Measurements from ENCODE around the gene RIPOR1. TPM values are rescaled to one million over a fixed set of nuclear protein-coding genes. Genes with fewer than 3 reads are reported as not detected.

The RIPOR1 gene
- total and polyA plus RNA-seq, 2 experiments from 2014 or later, result 27.8 to 91.6 TPM

DNA sequence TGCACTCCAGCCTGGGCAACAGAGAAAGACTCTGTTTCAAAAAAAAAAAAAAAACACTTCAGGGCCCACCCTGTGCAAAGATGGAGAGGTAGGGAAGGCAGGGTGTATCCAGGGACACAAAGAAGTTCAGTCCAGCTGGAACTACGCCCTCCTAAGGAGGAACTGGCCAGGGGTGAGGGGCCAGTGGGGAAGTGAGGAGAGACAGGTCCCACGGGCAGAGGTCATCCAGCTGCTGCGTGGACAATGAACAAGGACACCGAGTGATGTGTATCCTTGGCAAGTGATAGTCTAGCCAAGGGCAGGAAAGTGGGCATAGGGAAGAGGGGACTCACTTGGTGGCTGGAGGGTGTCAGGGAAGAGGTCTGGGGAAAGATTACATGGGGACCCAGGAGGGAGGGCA is 9.4 kb upstream of the RIPOR1 start:
- H3K27me3 ChIP-seq (replicated peaks; ENCODE audit: insufficient read depth), result no peaks in the 10 kb centered on the region
- peaks cover 12% of the 10 kb centered on the region for H3K4me1 ChIP-seq (ENCODE audit: insufficient read depth)
- TF ChIP-seq EZH2 (IDR thresholded peaks at IDR 0.05; ENCODE audit: insufficient read depth, poor library complexity, severe bottlenecking) (no peak), EZH2phosphoT487 (IDR thresholded peaks at IDR 0.05; ENCODE audit: insufficient read depth, low read depth) (no peak)
- H2AFZ ChIP-seq, result no peak overlapping the region
- no peaks in the 10 kb centered on the region for H3K9me3 ChIP-seq (ENCODE audit: low read depth)
- H3K36me3 ChIP-seq (ENCODE audit: low read depth), result no peaks in the 10 kb centered on the region
- in situ Hi-C loops (cut with MboI), result no loop called here
- DNase-seq, result no peak
- no peak overlapping the region for H3K4me3 ChIP-seq
- no peak overlapping the region for H3K4me2 ChIP-seq (ENCODE audit: unreplicated experiment)
- H3F3A ChIP-seq (ENCODE audit: insufficient read depth), result peaks cover 18% of the 10 kb centered on the region; the same call in 1 of the 2 replicates
- H3K9ac ChIP-seq, result no peak overlapping the region
- H3K79me2 ChIP-seq (ENCODE audit: insufficient read depth), result no peaks in the 10 kb centered on the region
- no peaks in the 10 kb centered on the region for H4K20me1 ChIP-seq (ENCODE audit: insufficient read depth)
- WGBS, 2 experiments (ENCODE audit: low coverage in 1 of 2, low lambda C conversion rate in 2 of 2, missing lambda C conversion rate in 2 of 2), result 57 to 58% methylated on average over 4 of the region's 4 CpGs
- no peaks in the 10 kb centered on the region for H3K9me2 ChIP-seq (ENCODE audit: insufficient read depth)
- H3K27ac ChIP-seq, result no peak overlapping the region

DNA sequence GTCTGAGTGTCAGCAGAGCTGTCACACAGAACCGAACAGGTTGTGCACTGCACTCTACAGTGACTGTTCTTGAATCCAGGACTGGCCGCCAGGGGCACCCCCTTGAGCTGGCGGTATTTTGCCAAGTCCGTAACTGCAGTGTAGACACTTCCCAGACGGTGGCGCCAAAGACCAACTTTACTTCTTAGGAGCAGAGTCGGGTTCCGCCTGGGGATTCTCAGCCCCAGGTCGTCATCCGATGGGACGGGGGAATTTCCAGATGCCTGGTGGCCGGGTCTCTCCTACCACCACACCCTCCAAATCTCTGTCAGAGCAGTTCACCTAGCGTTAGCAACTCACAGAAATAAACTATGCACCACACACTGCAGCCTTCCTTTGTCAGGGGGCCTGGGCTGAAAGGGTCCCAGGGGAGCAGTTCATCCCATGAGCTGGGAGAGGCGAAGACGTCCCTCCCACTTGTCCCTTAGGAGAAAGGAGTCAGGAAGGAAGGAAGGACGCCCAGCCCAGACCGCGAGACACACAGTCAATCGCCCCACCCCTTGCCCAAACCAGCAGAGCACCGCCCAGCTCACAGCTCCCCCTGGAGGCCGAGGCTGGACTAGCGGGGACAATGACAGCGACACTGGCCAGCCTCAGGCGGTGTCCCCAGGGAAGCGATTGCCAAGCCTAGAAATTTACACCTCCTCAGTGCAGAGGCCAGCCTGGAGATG is 7.4 kb upstream of the RIPOR1 start:
- Histone ChIP-seq H3K4me3 (peak overlapping the region; percentile 79), H3K9me2 (ENCODE audit: insufficient read depth) (no peaks in the 10 kb centered on the region), H2AFZ (peak overlapping the region; percentile 90), H4K20me1 (ENCODE audit: insufficient read depth) (no peaks in the 10 kb centered on the region), H3K9ac (peak overlapping the region; percentile 87), H3F3A (ENCODE audit: insufficient read depth) (peaks cover 11% of the 10 kb centered on the region; the same call in 1 of the 2 replicates), H3K79me2 (ENCODE audit: insufficient read depth) (no peaks in the 10 kb centered on the region), H3K9me3 (ENCODE audit: low read depth) (no peaks in the 10 kb centered on the region), H3K36me3 (ENCODE audit: low read depth) (no peaks in the 10 kb centered on the region), H3K27me3 (replicated peaks; ENCODE audit: insufficient read depth) (no peaks in the 10 kb centered on the region), H3K27ac (peak overlapping the region; percentile 95), H3K4me1 (ENCODE audit: insufficient read depth) (peaks cover 8% of the 10 kb centered on the region), H3K4me2 (ENCODE audit: unreplicated experiment) (peak overlapping the region; percentile 93)
- in situ Hi-C loops (cut with MboI), result no loop called here
- DNase-seq, result peak; percentile 97
- 2% methylated on average over 25 of the region's 25 CpGs for WGBS, 2 experiments (ENCODE audit: low coverage in 1 of 2, low lambda C conversion rate in 2 of 2, missing lambda C conversion rate in 2 of 2)
- TF ChIP-seq EZH2 (IDR thresholded peaks at IDR 0.05; ENCODE audit: insufficient read depth, poor library complexity, severe bottlenecking) (no peak), EZH2phosphoT487 (IDR thresholded peaks at IDR 0.05; ENCODE audit: insufficient read depth, low read depth) (no peak)

DNA sequence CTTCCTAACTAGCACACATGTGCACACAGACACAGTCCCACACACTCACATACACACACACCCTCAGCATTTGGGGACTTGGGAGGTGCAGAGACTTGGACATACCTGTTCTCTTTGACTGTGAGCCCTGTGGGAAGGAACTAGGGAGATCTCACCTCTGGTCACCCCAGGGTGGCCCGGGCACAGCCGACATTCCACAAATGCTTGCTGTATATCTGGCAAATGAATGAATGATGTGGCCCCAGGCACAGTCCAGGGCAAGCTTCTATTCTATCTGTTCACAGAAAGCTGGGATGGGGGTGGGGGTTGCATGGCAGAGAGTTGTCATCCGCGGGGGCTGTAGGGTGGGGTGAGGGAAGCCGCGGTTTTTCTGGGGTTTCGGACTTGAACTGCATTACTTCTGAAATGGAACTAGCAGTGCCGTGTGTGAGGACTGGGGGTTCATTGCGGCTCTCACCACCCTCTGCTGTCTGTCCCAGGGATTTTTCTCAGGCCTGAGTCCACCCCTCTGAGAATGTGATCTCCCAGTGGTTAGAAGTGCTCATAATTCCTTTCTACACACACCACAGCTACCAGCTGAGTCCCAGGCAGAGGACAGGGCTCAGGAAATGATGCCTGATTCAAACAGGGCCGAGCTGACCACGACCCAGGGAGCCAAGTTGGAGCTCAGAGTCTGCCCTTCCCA is 3.3 kb upstream of the RIPOR1 start:
- H3K27me3 ChIP-seq (replicated peaks; ENCODE audit: insufficient read depth), result no peaks in the 10 kb centered on the region
- no peaks in the 10 kb centered on the region for H3K9me3 ChIP-seq (ENCODE audit: low read depth)
- no peak overlapping the region for H3K4me3 ChIP-seq
- peaks cover 3% of the 10 kb centered on the region; the same call in 1 of the 2 replicates for H3F3A ChIP-seq (ENCODE audit: insufficient read depth)
- peaks cover 13% of the 10 kb centered on the region for H3K79me2 ChIP-seq (ENCODE audit: insufficient read depth)
- no peak overlapping the region for H3K4me2 ChIP-seq (ENCODE audit: unreplicated experiment)
- no peaks in the 10 kb centered on the region for H3K9me2 ChIP-seq (ENCODE audit: insufficient read depth)
- no peaks in the 10 kb centered on the region for H3K36me3 ChIP-seq (ENCODE audit: low read depth)
- peak; percentile 46 for DNase-seq
- no peak overlapping the region for H2AFZ ChIP-seq
- H3K9ac ChIP-seq, result no peak overlapping the region
- peaks cover 19% of the 10 kb centered on the region for H3K4me1 ChIP-seq (ENCODE audit: insufficient read depth)
- in situ Hi-C loops (cut with MboI), result no loop called here
- WGBS, 2 experiments (ENCODE audit: low coverage in 1 of 2, low lambda C conversion rate in 2 of 2, missing lambda C conversion rate in 2 of 2), result 76 to 77% methylated on average over 8 to 11 of the region's 11 CpGs
- H3K27ac ChIP-seq, result no peak overlapping the region
- H4K20me1 ChIP-seq (ENCODE audit: insufficient read depth), result no peaks in the 10 kb centered on the region
- TF ChIP-seq EZH2phosphoT487 (IDR thresholded peaks at IDR 0.05; ENCODE audit: insufficient read depth, low read depth) (no peak), EZH2 (IDR thresholded peaks at IDR 0.05; ENCODE audit: insufficient read depth, poor library complexity, severe bottlenecking) (no peak)

DNA sequence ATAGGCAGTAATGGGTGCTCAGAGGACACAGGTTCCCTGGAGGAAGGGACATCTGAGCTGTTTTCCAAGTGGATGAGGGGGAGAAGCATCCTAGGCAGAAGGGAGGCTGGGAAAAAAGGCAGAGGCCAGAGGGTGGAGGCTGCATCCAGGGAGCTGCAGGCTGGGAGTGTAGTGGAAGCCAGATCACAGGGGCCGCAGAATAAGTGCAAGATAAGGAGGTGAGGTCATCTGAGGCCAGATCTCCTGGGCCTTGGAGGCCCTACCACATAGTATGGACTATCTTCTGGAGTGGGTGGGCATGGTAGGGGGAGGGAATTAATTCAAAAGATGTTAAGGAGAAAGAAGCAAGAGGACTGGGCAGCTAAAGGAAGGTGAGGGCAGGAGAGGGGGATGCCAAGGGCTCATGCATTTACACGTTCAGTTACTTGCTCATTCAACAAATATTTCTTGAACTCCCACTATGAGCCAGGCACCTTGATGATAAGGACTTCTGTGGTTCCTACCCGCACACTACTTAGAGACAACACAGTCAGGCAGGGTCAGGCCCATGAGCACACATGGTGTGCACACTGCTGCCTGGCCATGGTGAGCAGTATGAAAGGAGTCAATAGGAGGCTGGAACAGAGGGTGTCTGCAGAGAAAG is 2.4 kb upstream of the RIPOR1 start:
- no peaks in the 10 kb centered on the region for H3K9me2 ChIP-seq (ENCODE audit: insufficient read depth)
- no peak overlapping the region for H3K4me3 ChIP-seq
- H2AFZ ChIP-seq, result no peak overlapping the region
- no peak overlapping the region for H3K9ac ChIP-seq
- peak; percentile 31 for DNase-seq
- no peak overlapping the region for H3K27ac ChIP-seq
- H3K4me1 ChIP-seq (ENCODE audit: insufficient read depth), result peaks cover 24% of the 10 kb centered on the region
- in situ Hi-C loops (cut with MboI), result no loop called here
- 84 to 86% methylated on average over 3 of the region's 3 CpGs for WGBS, 2 experiments (ENCODE audit: low coverage in 1 of 2, low lambda C conversion rate in 2 of 2, missing lambda C conversion rate in 2 of 2)
- no peak overlapping the region for H3K4me2 ChIP-seq (ENCODE audit: unreplicated experiment)
- TF ChIP-seq EZH2 (IDR thresholded peaks at IDR 0.05; ENCODE audit: insufficient read depth, poor library complexity, severe bottlenecking), result no peak
- no peak for TF ChIP-seq EZH2phosphoT487 (IDR thresholded peaks at IDR 0.05; ENCODE audit: insufficient read depth, low read depth)
- no peaks in the 10 kb centered on the region for H4K20me1 ChIP-seq (ENCODE audit: insufficient read depth)
- no peaks in the 10 kb centered on the region for H3K36me3 ChIP-seq (ENCODE audit: low read depth)
- no peaks in the 10 kb centered on the region for H3K9me3 ChIP-seq (ENCODE audit: low read depth)
- peaks cover 22% of the 10 kb centered on the region for H3K79me2 ChIP-seq (ENCODE audit: insufficient read depth)
- H3K27me3 ChIP-seq (replicated peaks; ENCODE audit: insufficient read depth), result no peaks in the 10 kb centered on the region
- H3F3A ChIP-seq (ENCODE audit: insufficient read depth), result peaks cover 3% of the 10 kb centered on the region; the same call in 1 of the 2 replicates

All from GM23248 (cell line).